HG02885 (cell line): ENCODE data around the gene SCAPER.
"Not testable (repeated sequence)": the region's sequence is repeated elsewhere in the genome, so short reads cannot be mapped to it uniquely, and the experiment has no call there.

ENCODE experiments used
- ATAC-seq: cut with Tn5 transposase; IDR thresholded peaks from one replicate; pipeline ENCODE4 v1.9.1; 2021; ENCODE audit warnings: mild to moderate bottlenecking; ENCODE audit not compliant: unreplicated experiment, poor library complexity

SCAPER gene

DNA sequence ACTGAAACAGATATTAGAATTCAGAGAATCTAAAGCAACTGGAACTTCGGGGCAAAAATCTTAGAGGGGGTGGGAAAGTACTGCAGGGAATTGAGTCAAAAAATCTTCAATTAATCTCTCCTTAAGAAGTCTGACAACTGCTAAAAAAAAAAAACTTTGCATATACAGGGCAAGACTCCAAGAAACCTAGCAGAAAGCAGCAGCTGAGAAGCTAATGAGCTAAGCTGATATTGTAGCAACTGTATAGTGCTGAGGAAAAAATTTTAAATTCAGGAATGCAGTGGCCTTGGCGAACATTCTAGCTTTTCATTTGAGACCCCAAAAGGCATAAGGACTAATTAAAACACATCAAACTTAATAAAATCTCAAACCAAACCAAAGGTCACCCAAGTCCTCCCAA is 113.6 kb downstream of the SCAPER start:
- no peak for ATAC-seq

- no peak for ATAC-seq
Measured at GRCh38 chr15:76787273-76787672, 117.9 kb downstream of the SCAPER start.

GRCh38 chr15:76776969-76777368 is 128.2 kb downstream of the SCAPER start:
- ATAC-seq = no peak

DNA sequence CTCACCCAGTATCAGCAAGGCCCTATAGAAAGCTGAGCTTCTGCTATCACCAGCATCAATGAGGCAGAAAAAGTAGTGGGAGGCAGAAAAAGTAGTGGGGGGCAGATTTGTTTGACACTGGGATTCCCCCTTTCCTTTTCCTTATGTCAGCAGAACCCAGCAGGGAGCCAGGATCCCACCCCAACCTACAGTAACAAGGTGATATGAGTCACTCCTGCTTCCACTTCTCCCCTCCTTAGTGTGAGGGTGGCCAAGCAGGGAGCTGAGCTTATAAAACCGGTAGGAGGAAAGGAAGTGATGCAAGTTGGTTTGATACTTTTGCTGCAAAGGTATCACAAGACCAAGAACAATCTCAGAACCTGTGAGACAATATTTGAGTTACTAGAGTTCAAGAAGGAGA is 128.7 kb downstream of the SCAPER start:
- ATAC-seq = no peak

- ATAC-seq = no peak
Measured at GRCh38 chr15:76773234-76773633, 131.9 kb downstream of the SCAPER start.

DNA sequence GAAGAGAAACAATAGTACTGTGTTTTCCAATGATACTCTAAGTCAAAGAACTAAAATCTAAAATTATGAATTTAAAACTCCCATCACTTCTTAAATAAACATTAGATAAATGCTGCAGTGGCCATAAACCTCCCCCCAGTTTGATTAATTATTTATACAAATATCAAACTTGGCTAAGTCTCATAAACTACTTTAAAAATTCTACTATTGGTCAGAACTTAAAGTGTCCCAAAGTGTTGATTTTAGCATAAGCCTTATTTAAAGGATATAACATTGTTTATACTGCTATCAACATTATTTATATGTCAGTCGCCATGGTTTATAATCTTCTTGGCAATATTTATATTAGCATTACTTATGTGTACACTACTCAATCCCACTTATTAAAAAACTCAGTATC is 132.4 kb downstream of the SCAPER start:
- ATAC-seq = no peak

DNA sequence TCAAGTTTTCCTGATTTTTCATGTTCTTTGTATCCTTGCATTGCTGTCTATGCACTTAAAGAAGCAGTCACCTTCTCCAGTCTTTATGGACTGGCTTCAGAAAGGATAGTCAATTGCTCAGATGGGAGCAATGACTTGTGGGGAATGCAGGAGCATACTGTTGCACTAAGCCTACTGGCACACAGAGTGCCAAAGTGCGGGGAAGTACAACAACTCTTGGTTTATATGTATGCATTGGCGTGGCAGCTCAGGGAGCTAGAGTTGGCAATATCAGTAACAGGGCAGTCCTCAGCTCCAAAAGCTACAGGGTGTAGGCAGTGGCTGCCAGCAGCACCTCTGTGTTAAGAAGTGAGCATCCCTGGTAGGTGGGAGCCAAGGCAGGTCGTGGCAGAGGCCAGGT is 141.1 kb downstream of the SCAPER start:
- ATAC-seq = no peak

DNA sequence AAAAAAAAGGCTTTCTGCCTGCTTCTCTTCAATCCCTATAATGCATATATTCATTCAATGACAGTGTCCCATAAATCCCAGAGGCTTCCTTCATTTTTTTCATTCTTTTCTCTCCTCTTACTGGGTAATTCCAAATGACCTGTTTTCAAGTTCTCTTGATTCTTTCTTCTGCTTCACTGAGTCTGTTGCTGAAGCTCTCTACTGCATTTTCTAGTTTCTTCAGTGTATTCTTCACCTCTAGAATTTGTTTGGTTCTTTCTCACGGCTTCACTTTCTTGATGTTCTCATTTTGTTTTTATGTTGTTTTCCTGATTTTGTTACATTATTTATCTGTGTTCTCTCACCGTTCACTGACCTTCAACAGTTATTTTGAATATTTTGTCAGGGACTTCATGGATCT is 141.6 kb downstream of the SCAPER start:
- no peak for ATAC-seq

DNA sequence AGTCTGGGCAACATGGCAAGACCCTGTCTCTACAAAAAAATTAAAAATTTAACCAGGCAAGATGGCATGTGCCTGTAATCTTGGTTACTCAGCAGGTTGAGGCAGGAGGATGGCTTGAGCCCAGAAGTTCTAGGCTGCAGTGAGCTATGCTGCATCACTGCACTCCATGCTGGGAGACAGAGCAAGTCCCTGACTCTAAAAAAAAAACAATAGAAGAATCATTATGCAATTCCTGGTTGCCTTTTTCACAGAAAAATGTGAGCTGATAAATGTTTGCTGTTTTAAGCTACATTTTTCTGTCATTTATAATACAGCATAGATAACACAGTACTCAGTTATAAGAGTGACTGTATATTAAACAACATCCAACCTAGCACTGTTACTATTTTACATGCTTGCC is 148.8 kb downstream of the SCAPER start:
- no peak for ATAC-seq

GRCh38 chr15:76753771-76754170 is 151.4 kb downstream of the SCAPER start:
- ATAC-seq = no peak

DNA sequence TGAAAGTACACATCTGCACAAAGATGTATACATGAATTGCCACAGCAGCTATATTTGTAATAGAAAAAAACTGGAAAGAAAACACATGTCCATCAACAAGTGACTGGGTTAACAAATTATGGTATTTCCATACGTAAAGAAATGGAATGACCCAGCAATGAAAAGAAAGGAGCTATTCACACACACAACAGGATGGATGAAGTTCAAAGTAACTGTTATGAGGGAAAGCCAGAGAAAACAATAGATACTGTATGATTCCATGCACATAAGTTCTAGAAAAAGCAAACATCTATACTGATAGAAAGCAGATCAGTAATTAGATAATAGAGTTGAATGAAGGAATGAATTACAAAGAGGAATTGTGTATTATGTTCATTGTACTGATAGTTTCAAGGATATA is 152.0 kb downstream of the SCAPER start:
- ATAC-seq = no peak

DNA sequence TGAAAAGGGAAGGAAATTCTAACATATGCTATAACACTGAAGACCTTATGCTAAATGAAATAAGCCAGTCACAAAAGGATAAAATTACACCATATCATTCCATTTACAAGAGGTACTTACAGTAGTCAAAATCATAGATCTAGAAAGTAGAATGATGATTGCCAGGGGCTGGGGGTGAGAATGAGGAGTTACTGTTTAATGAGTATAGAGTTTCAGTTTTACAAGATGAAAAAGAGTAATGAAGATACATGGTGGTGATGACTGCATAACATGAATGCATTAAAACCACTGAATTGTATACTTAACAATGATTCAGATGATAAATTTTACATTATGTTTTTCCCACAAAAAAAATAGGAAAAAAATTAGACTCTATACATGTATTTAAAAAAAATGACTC is 152.6 kb downstream of the SCAPER start:
- no peak for ATAC-seq

GRCh38 chr15:76737573-76737972 is 167.6 kb downstream of the SCAPER start:
- no peak for ATAC-seq

- not testable (repeated sequence) for ATAC-seq
Measured at GRCh38 chr15:76732321-76732720, 172.8 kb downstream of the SCAPER start.

- no peak for ATAC-seq
Measured at GRCh38 chr15:76730262-76730661, 174.9 kb downstream of the SCAPER start.

DNA sequence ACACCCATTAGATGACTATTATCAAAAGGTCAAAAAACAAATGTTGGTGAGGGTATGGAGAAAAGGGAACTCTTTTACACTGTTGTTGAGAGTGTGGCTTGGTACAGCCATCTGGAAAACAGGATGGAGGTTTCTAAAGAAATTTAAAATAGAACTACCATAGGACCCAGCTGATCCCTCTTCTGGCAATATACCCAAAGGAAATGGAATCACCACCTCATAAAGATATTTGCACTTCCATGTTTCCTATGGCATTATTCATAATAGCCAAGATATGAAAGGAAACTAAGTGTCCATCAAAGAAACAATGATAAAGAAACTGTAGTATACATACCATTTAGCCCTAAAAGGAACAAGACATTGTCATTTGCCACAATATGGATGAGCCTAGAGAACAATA is 186.3 kb downstream of the SCAPER start:
- no peak for ATAC-seq

DNA sequence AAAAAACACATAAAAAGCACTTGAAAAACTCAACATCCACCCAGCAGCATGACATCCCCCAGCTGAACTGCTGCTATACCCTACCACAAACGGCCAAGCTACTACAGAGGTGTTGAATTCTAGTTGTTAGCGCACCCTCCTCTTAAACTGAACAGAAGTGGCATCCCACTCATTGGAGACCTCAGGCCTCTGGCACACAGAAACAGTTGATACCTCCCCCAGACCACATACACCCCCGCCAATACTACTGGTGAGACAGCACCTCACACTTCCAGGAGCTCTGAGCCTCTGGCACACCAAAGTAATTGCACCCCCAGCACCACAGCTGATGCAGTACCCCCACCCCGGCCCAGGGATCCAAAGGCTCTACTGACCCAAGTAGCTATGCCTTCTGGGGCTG is 190.2 kb downstream of the SCAPER start:
- ATAC-seq = no peak

GRCh38 chr15:76711351-76711827 is 193.8 kb downstream of the SCAPER start:
- no peak for ATAC-seq

GRCh38 chr15:76704032-76704431 is 201.1 kb downstream of the SCAPER start:
- ATAC-seq = not testable (repeated sequence)

- ATAC-seq = no peak
Measured at GRCh38 chr15:76696840-76697239, 208.3 kb downstream of the SCAPER start.

- not testable (repeated sequence) for ATAC-seq
Measured at GRCh38 chr15:76692546-76692945, 212.6 kb downstream of the SCAPER start.

DNA sequence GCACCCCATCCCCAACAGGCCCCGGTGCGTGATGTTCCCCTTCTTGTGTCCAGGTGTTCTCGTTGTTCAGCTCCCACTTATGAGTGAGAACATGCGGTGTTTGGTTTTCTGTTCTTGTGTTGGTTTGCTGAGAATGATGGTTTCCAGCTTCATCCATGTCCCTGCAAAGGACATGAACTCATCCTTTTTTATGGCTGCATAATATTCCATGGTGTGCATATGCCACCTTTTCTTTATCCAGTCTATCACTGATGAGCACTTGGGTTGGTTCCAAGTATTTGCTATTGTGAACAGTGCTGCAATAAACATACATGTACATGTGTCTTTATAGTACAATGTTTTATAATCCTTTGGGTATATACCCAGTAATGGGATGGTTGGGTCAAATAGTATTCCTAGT is 217.5 kb downstream of the SCAPER start:
- ATAC-seq = not testable (repeated sequence)

GRCh38 chr15:76684002-76684401 is 221.1 kb downstream of the SCAPER start:
- no peak for ATAC-seq
